A549 (cell line): ENCODE measurements around the gene DPEP2. TPM values are rescaled to one million over a fixed set of nuclear protein-coding genes. Genes with fewer than 3 reads are reported as not detected.
A peak's percentile ranks its signal among the peaks of the same experiment; 100 is the strongest.

Experiments
- ATAC-seq, 2 experiments: fragments of 200-7000 bp in 1 of 2; fragments of >200 bp in 1 of 2; cut with Nextera tagmentation in 1 of 2; cut with Tn5 transposase in 1 of 2; 3 replicates each; pipeline versions ENCODE4 v1.8.0 to v1.9.1; 2018 to 2020; ENCODE audit warnings: mild to moderate bottlenecking in 1 of 2, moderate library complexity in 1 of 2
- CTCF ChIA-PET: fragments of 300-600 bp; sonication (Branson Sonifier 250); formaldehyde crosslinking; extraction: SDS; loops from one replicate; lab custom pipeline; 2021; ENCODE audit warnings: antibody characterized with exemption, inconsistent platforms; lab: Yijun Ruan, JAX
- POLR2A ChIA-PET: fragments of 350-600 bp; formaldehyde crosslinking; extraction: SDS; loops from one replicate; lab custom pipeline; 2021; ENCODE audit warnings: antibody characterized with exemption, inconsistent platforms; lab: Yijun Ruan, JAX
- DNase-seq, 2 experiments: peaks; one replicate each; pipeline versions ENCODE4 v3.0.0 to v3.0.0-alpha.2; 2011 to 2016; ENCODE audit warnings: low read depth in 1 of 2, low spot score in 1 of 2
- FAIRE-seq: peaks from 2 replicates; lab custom pipeline; 2011; peaks lifted over from hg19 to GRCh38; lab: Jason Lieb, UNC
- H3K27ac ChIP-seq, 2 experiments: fragments of >200 bp; sonication (Bioruptor Twin); formaldehyde crosslinking; 3 replicates each; pipeline ENCODE4 v1.5.1; 2016 to 2017
- H3K4me1 ChIP-seq: fragments of >200 bp; sonication (Bioruptor Twin); formaldehyde crosslinking; 3 replicates; pipeline ENCODE4 v1.6.1; 2016
- H3K4me2 ChIP-seq: fragments of >200 bp; sonication (Bioruptor Twin); formaldehyde crosslinking; 3 replicates; pipeline ENCODE4 v1.6.1; 2016
- H3K4me3 ChIP-seq: fragments of >200 bp; sonication (Bioruptor Twin); formaldehyde crosslinking; 3 replicates; pipeline ENCODE4 v1.5.1; 2016
- H3K9me3 ChIP-seq: fragments of >200 bp; sonication (Bioruptor Twin); formaldehyde crosslinking; 3 replicates; pipeline ENCODE4 v1.6.1; 2016
- CBX2 ChIP-seq: fragments of 200-600 bp; sonication (generic); IDR thresholded peaks from 2 replicates; pipeline ENCODE4 v1.6.1; 2016; ENCODE audit warnings: low read depth, mild to moderate bottlenecking, borderline replicate concordance
- CBX8 ChIP-seq: fragments of 200-600 bp; sonication (generic); IDR thresholded peaks from 2 replicates; pipeline ENCODE4 v1.6.1; 2016
- CEBPB ChIP-seq, 2 experiments: fragments of >200 bp in 1 of 2; sonication (Bioruptor Twin) in 1 of 2; formaldehyde crosslinking in 1 of 2; IDR thresholded peaks; 2 replicates each; pipeline ENCODE4 v1.6.1; 2012 to 2016
- EHMT2 ChIP-seq: fragments of 200-600 bp; sonication (generic); IDR thresholded peaks from 2 replicates; pipeline ENCODE4 v1.6.1; 2016; ENCODE audit warnings: antibody characterized with exemption, low read depth, mild to moderate bottlenecking, moderate library complexity
- EP300 ChIP-seq, 2 experiments: fragments of >200 bp; sonication (Bioruptor Twin); formaldehyde crosslinking; IDR thresholded peaks; 2 replicates in 1 of 2; 3 replicates in 1 of 2; pipeline ENCODE4 v1.6.1; 2016 to 2017
- ESRRA ChIP-seq: fragments of 150-350 bp; IDR thresholded peaks from 2 replicates; pipeline ENCODE4 v1.6.1; 2014; ENCODE audit warnings: mild to moderate bottlenecking, low read length, borderline replicate concordance
- GATA3 ChIP-seq: IDR thresholded peaks from 2 replicates; pipeline ENCODE4 v1.6.1; 2012; ENCODE audit warnings: borderline replicate concordance
- HDAC2 ChIP-seq: fragments of 200-600 bp; sonication (generic); IDR thresholded peaks from 2 replicates; pipeline ENCODE4 v1.6.1; 2016
- HEYL ChIP-seq: fragments of 250-450 bp; sonication (Bioruptor Pico); IDR thresholded peaks from 2 replicates; pipeline ENCODE4 v1.8.0; 2021; ENCODE audit warnings: mild to moderate bottlenecking, moderate library complexity
- JUN ChIP-seq, 2 experiments: fragments of >200 bp; sonication (Bioruptor Twin); formaldehyde crosslinking; IDR thresholded peaks; 2 replicates in 1 of 2; 3 replicates in 1 of 2; pipeline ENCODE4 v1.6.1; 2016 to 2017
- KDM1A ChIP-seq: fragments of 200-600 bp; sonication (generic); IDR thresholded peaks from 2 replicates; pipeline ENCODE4 v1.6.1; 2016; ENCODE audit warnings: low read depth, mild to moderate bottlenecking
- MAZ ChIP-seq: fragments of 150-350 bp; IDR thresholded peaks from 2 replicates; pipeline ENCODE4 v1.6.1; 2014; ENCODE audit warnings: antibody characterized with exemption, low read depth, low read length, borderline replicate concordance
- MYC ChIP-seq: IDR thresholded peaks from 2 replicates; pipeline ENCODE4 v1.6.1; 2012; ENCODE audit warnings: mild to moderate bottlenecking, inconsistent platforms, low read length, improper control_type of control experiment, borderline replicate concordance
- PHF8 ChIP-seq: fragments of 200-600 bp; sonication (generic); IDR thresholded peaks from 2 replicates; pipeline ENCODE4 v1.6.1; 2016; ENCODE audit warnings: low read depth, mild to moderate bottlenecking, antibody characterized with exemption, moderate library complexity, borderline replicate concordance
- POLR2AphosphoS2 ChIP-seq: conservative IDR thresholded peaks from 2 replicates; pipeline ENCODE4 v1.6.1; 2012; ENCODE audit warnings: low read length, improper control_type of control experiment, inconsistent platforms
- RAD21 ChIP-seq, 2 experiments: fragments of >200 bp in 1 of 2; sonication (Bioruptor Twin) in 1 of 2; formaldehyde crosslinking in 1 of 2; IDR thresholded peaks in 1 of 2; conservative IDR thresholded peaks in 1 of 2; 2 replicates in 1 of 2; 3 replicates in 1 of 2; pipeline ENCODE4 v1.6.1; 2012 to 2018; ENCODE audit warnings: inconsistent platforms in 1 of 2
- RNF2 ChIP-seq: fragments of 200-600 bp; sonication (generic); IDR thresholded peaks from 2 replicates; pipeline ENCODE4 v1.6.1; 2016; ENCODE audit warnings: low read depth, mild to moderate bottlenecking, antibody characterized with exemption, moderate library complexity, borderline replicate concordance
- SREBF2 ChIP-seq: fragments of 450-650 bp; IDR thresholded peaks from 2 replicates; pipeline ENCODE4 v1.6.1; 2014; ENCODE audit warnings: mild to moderate bottlenecking, moderate library complexity
- ZFP36 ChIP-seq: fragments of 450-650 bp; IDR thresholded peaks from 2 replicates; pipeline ENCODE4 v1.6.1; 2014; ENCODE audit warnings: borderline replicate concordance; ENCODE audit not compliant: partially characterized antibody
- WGBS: methylation state at CpG from one replicate; pipeline ENCODE4 v1.1.6; 2017; ENCODE audit errors: missing lambda C conversion rate; 5-methylcytosine and 5-hydroxymethylcytosine counted together
- polyA plus RNA-seq, 4 experiments: library from polyadenylated mRNA; depleted of rRNA in 3 of 4; stranded (reverse); fragments of >200 nt; fragmentation: RNase III in 1 of 4; extraction: RNeasy Plus Mini Kit Qiagen cat#74134 plus additional on column Dnase treatment in 1 of 4; gene quantifications; 2 replicates in 3 of 4; 3 replicates in 1 of 4; pipeline ENCODE4 v1.2.3, GENCODE V29; 2011 to 2017
- TF ChIP-seq, protein P1 (sequence below): fragments of 200-600 bp; sonication (generic); IDR thresholded peaks from 2 replicates; pipeline ENCODE4 v1.6.1; 2016; ENCODE audit warnings: antibody characterized with exemption, mild to moderate bottlenecking, moderate library complexity
- TF ChIP-seq, protein P2 (sequence below): fragments of >200 bp; sonication (Bioruptor Twin); formaldehyde crosslinking; IDR thresholded peaks from 3 replicates; pipeline ENCODE4 v1.6.1; 2016
- TF ChIP-seq, protein P3 (sequence below): IDR thresholded peaks from 2 replicates; pipeline ENCODE4 v1.6.1; 2012; ENCODE audit warnings: low read depth, borderline replicate concordance

DPEP2 gene
- polyA plus RNA-seq, 2 of the 4 experiments (the other 2 are of a cell fraction): not detected

- peak; percentile 35; a peak in 5 of 6 replicates for ATAC-seq
- TF ChIP-seq KDM1A (no peak), RAD21 (conservative IDR thresholded peaks at IDR 0.05 in 1 of 2, IDR thresholded peaks at IDR 0.05 in 1 of 2) (no peak), RNF2 (no peak), MYC (no peak), HDAC2 (no peak)
- TF ChIP-seq, protein P1, sequence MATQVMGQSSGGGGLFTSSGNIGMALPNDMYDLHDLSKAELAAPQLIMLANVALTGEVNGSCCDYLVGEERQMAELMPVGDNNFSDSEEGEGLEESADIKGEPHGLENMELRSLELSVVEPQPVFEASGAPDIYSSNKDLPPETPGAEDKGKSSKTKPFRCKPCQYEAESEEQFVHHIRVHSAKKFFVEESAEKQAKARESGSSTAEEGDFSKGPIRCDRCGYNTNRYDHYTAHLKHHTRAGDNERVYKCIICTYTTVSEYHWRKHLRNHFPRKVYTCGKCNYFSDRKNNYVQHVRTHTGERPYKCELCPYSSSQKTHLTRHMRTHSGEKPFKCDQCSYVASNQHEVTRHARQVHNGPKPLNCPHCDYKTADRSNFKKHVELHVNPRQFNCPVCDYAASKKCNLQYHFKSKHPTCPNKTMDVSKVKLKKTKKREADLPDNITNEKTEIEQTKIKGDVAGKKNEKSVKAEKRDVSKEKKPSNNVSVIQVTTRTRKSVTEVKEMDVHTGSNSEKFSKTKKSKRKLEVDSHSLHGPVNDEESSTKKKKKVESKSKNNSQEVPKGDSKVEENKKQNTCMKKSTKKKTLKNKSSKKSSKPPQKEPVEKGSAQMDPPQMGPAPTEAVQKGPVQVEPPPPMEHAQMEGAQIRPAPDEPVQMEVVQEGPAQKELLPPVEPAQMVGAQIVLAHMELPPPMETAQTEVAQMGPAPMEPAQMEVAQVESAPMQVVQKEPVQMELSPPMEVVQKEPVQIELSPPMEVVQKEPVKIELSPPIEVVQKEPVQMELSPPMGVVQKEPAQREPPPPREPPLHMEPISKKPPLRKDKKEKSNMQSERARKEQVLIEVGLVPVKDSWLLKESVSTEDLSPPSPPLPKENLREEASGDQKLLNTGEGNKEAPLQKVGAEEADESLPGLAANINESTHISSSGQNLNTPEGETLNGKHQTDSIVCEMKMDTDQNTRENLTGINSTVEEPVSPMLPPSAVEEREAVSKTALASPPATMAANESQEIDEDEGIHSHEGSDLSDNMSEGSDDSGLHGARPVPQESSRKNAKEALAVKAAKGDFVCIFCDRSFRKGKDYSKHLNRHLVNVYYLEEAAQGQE: no peak
- POLR2A ChIA-PET: no interaction called here
- Histone ChIP-seq H3K4me2 (peak overlapping the region; percentile 70), H3K4me1 (peaks cover 5% of the 10 kb centered on the region; the same call in 1 of the 3 replicates), H3K27ac (peak overlapping the region in 1 of 2 experiments; percentile 45; a peak in 1 of 6 replicates), H3K9me3 (no peaks in the 10 kb centered on the region), H3K4me3 (no peak overlapping the region)
- CTCF ChIA-PET: interaction anchor here (0.6 to 5.5 kb wide), 12 partner anchors 10 to 363 kb away, joined by 3 to 21 read pairs (median 6); partner anchors contain the start of genes DDX28 and DUS2
- no peak for FAIRE-seq
- DNase-seq: no peak
- WGBS: 72% methylated on average over 20 of the region's 20 CpGs
Observed at GRCh38 chr16:67992661-67993206, 6.5 kb downstream of the DPEP2 start.

DNA sequence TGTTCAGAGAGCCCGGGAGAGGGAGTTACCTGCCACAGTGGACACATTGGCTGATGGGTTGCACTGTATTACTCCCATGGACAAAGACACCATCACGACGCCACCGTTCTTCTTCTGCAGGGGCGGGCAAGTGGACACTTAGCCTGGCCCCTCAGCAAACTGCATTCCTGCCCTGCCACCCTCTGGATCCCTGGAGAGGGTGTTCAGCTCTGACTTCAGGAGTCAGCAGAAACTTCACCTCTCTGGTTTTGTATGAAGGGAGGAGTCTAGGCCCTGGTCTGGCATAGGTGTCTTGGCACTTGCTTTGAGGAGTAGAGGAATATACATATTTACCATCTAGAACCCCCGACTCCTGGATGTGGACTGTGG, 9.3 kb downstream of the DPEP2 start:
- no peak for ATAC-seq
- WGBS: 77% methylated on average over 6 of the region's 6 CpGs
- no peak for DNase-seq
- ChIA-PET CTCF (interaction anchor here (0.7 to 5.5 kb wide), 5 partner anchors 9 to 240 kb away, joined by 3 to 21 read pairs (median 5); no protein-coding TSS in a partner anchor), POLR2A (interaction anchor here (0.6 kb wide), 1 partner anchor 95 kb away, joined by 9 read pairs; no protein-coding TSS in a partner anchor)
- H3K4me2 ChIP-seq: no peak overlapping the region
- FAIRE-seq: no peak
- H3K9me3 ChIP-seq: no peaks in the 10 kb centered on the region
- no peak overlapping the region for H3K4me3 ChIP-seq
- no peak for TF ChIP-seq GATA3
- TF ChIP-seq SREBF2: no peak
- TF ChIP-seq, protein P1: no peak
- no peak for TF ChIP-seq CBX8
- TF ChIP-seq CEBPB (IDR thresholded peaks at IDR 0.05): no peak
- TF ChIP-seq JUN (IDR thresholded peaks at IDR 0.05): no peak
- TF ChIP-seq POLR2AphosphoS2: no peak
- H3K27ac ChIP-seq: no peak overlapping the region
- peaks cover 8% of the 10 kb centered on the region for H3K4me1 ChIP-seq

GRCh38 chr16:67989322-67990017, 9.8 kb downstream of the DPEP2 start:
- ATAC-seq (no peak), FAIRE-seq (no peak), DNase-seq (no peak)
- H3K4me1 ChIP-seq: peaks cover 12% of the 10 kb centered on the region
- ChIA-PET POLR2A (interaction anchor here (0.6 kb wide), 1 partner anchor 95 kb away, joined by 9 read pairs; no protein-coding TSS in a partner anchor), CTCF (interaction anchor here (0.6 to 5.5 kb wide), 6 partner anchors 9 to 241 kb away, joined by 3 to 20 read pairs (median 4); no protein-coding TSS in a partner anchor)
- no peak overlapping the region for H3K4me3 ChIP-seq
- no peaks in the 10 kb centered on the region for H3K9me3 ChIP-seq
- no peak overlapping the region for H3K27ac ChIP-seq
- H3K4me2 ChIP-seq: no peak overlapping the region
- WGBS: 62% methylated on average over 7 of the region's 8 CpGs
- TF ChIP-seq, protein P2, sequence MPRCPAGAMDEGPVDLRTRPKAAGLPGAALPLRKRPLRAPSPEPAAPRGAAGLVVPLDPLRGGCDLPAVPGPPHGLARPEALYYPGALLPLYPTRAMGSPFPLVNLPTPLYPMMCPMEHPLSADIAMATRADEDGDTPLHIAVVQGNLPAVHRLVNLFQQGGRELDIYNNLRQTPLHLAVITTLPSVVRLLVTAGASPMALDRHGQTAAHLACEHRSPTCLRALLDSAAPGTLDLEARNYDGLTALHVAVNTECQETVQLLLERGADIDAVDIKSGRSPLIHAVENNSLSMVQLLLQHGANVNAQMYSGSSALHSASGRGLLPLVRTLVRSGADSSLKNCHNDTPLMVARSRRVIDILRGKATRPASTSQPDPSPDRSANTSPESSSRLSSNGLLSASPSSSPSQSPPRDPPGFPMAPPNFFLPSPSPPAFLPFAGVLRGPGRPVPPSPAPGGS: no peak
- no peak for TF ChIP-seq EP300 (IDR thresholded peaks at IDR 0.05)
- no peak for TF ChIP-seq ZFP36
- no peak for TF ChIP-seq MAZ
- TF ChIP-seq RNF2: no peak
- TF ChIP-seq MYC: no peak
- TF ChIP-seq ESRRA: no peak
- no peak for TF ChIP-seq CBX2
- TF ChIP-seq HEYL (CRISPR knock-in tag): no peak
- no peak for TF ChIP-seq PHF8
- TF ChIP-seq EHMT2: no peak
- TF ChIP-seq, protein P3, sequence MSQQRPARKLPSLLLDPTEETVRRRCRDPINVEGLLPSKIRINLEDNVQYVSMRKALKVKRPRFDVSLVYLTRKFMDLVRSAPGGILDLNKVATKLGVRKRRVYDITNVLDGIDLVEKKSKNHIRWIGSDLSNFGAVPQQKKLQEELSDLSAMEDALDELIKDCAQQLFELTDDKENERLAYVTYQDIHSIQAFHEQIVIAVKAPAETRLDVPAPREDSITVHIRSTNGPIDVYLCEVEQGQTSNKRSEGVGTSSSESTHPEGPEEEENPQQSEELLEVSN: no peak
- TF ChIP-seq POLR2AphosphoS2: no peak
